Measurements from ENCODE around the gene MTIF3. TPM values are rescaled to one million over a fixed set of nuclear protein-coding genes. Genes with fewer than 3 reads are reported as not detected.

Gene MTIF3
- total RNA-seq, 2 experiments from 2014 or later: 37.9 to 42.9 TPM

GRCh38 chr13:27493981-27494380 lies 43.6 kb upstream of the MTIF3 start:
- TF ChIP-seq EZH2phosphoT487 (IDR thresholded peaks at IDR 0.05; ENCODE audit: borderline replicate concordance, low read depth, low read length): no peak
- no peak for TF ChIP-seq CTCF (conservative IDR thresholded peaks at IDR 0.05; ENCODE audit: low read length)
- POLR2A ChIA-PET: interaction anchor here (0.5 kb wide), 1 partner anchor 407 kb away, joined by 3 read pairs; no protein-coding TSS in a partner anchor
- no peak for DNase-seq (ENCODE audit: low spot score)
- CTCF ChIA-PET (ENCODE audit: unreplicated experiment): no interaction called here
- no peaks in the 10 kb centered on the region for H3K9me2 ChIP-seq (ENCODE audit: insufficient read depth, low read length)
- H3K36me3 ChIP-seq (ENCODE audit: insufficient read depth, low read length): no peaks in the 10 kb centered on the region
- intact Hi-C loops (cut with micrococcal nuclease; ENCODE audit: unreplicated experiment): no loop called here
- no peak overlapping the region for H3K4me2 ChIP-seq (ENCODE audit: low read length)
- BruUV-seq (replicated peaks): no TSS peak
- H3K27ac ChIP-seq (ENCODE audit: low read depth, low read length, poor library complexity, severe bottlenecking): no peak overlapping the region
- H3K9me3 ChIP-seq (ENCODE audit: low read length): no peaks in the 10 kb centered on the region
- H2AFZ ChIP-seq (ENCODE audit: low read length): no peak overlapping the region
- no peaks in the 10 kb centered on the region for H4K20me1 ChIP-seq (ENCODE audit: insufficient read depth, low read length)
- H3K4me3 ChIP-seq (ENCODE audit: low read depth, low read length, poor library complexity, severe bottlenecking): no peak overlapping the region
- no peaks in the 10 kb centered on the region for H3K4me1 ChIP-seq (ENCODE audit: insufficient read depth, low read length, poor library complexity, severe bottlenecking)
- H3K79me2 ChIP-seq (ENCODE audit: insufficient read depth, low read depth, low read length): no peaks in the 10 kb centered on the region

- intact Hi-C loops (cut with micrococcal nuclease; ENCODE audit: unreplicated experiment): no loop called here
- no peak overlapping the region for H3K4me3 ChIP-seq (ENCODE audit: low read depth, low read length, poor library complexity, severe bottlenecking)
- no peak for TF ChIP-seq CTCF (conservative IDR thresholded peaks at IDR 0.05; ENCODE audit: low read length)
- TF ChIP-seq EZH2phosphoT487 (IDR thresholded peaks at IDR 0.05; ENCODE audit: borderline replicate concordance, low read depth, low read length): no peak
- H2AFZ ChIP-seq (ENCODE audit: low read length): no peak overlapping the region
- H4K20me1 ChIP-seq (ENCODE audit: insufficient read depth, low read length): no peaks in the 10 kb centered on the region
- BruUV-seq (replicated peaks): no TSS peak
- no peaks in the 10 kb centered on the region for H3K79me2 ChIP-seq (ENCODE audit: insufficient read depth, low read depth, low read length)
- H3K27ac ChIP-seq (ENCODE audit: low read depth, low read length, poor library complexity, severe bottlenecking): no peak overlapping the region
- no peaks in the 10 kb centered on the region for H3K9me2 ChIP-seq (ENCODE audit: insufficient read depth, low read length)
- ChIA-PET POLR2A (no interaction called here), CTCF (ENCODE audit: unreplicated experiment) (no interaction called here)
- no peak for DNase-seq (ENCODE audit: low spot score)
- H3K9me3 ChIP-seq (ENCODE audit: low read length): no peaks in the 10 kb centered on the region
- no peaks in the 10 kb centered on the region for H3K36me3 ChIP-seq (ENCODE audit: insufficient read depth, low read length)
- no peak overlapping the region for H3K4me2 ChIP-seq (ENCODE audit: low read length)
- H3K4me1 ChIP-seq (ENCODE audit: insufficient read depth, low read length, poor library complexity, severe bottlenecking): no peaks in the 10 kb centered on the region
Observed at GRCh38 chr13:27489456-27489855, 39.1 kb upstream of the MTIF3 start.

- Histone ChIP-seq H2AFZ (ENCODE audit: low read length) (no peak overlapping the region), H3K36me3 (ENCODE audit: insufficient read depth, low read length) (no peaks in the 10 kb centered on the region), H3K27ac (ENCODE audit: low read depth, low read length, poor library complexity, severe bottlenecking) (no peak overlapping the region), H3K9me3 (ENCODE audit: low read length) (no peaks in the 10 kb centered on the region; the same call in 1 of the 2 replicates), H3K9me2 (ENCODE audit: insufficient read depth, low read length) (no peaks in the 10 kb centered on the region), H3K4me3 (ENCODE audit: low read depth, low read length, poor library complexity, severe bottlenecking) (no peak overlapping the region), H3K4me2 (ENCODE audit: low read length) (no peak overlapping the region), H3K79me2 (ENCODE audit: insufficient read depth, low read depth, low read length) (no peaks in the 10 kb centered on the region), H3K4me1 (ENCODE audit: insufficient read depth, low read length, poor library complexity, severe bottlenecking) (peaks cover 7% of the 10 kb centered on the region), H4K20me1 (ENCODE audit: insufficient read depth, low read length) (no peaks in the 10 kb centered on the region)
- ChIA-PET POLR2A (interaction anchor here (0.7 kb wide), 3 partner anchors 47 to 1670 kb away, joined by 3 to 5 read pairs (median 4); no protein-coding TSS in a partner anchor), CTCF (ENCODE audit: unreplicated experiment) (no interaction called here)
- intact Hi-C loops (cut with micrococcal nuclease; ENCODE audit: unreplicated experiment): no loop called here
- BruUV-seq (replicated peaks): no TSS peak
- TF ChIP-seq CTCF (conservative IDR thresholded peaks at IDR 0.05; ENCODE audit: low read length): no peak
- no peak for TF ChIP-seq EZH2phosphoT487 (IDR thresholded peaks at IDR 0.05; ENCODE audit: borderline replicate concordance, low read depth, low read length)
- no peak for DNase-seq (ENCODE audit: low spot score)
Observed at GRCh38 chr13:27487776-27488175, 37.4 kb upstream of the MTIF3 start.
